ENCODE measurements around the gene FHIP1B.

GRCh38 chr11:6196396-6196795 lies 38.0 kb downstream of the FHIP1B start:
- TF ChIP-seq, protein P1, sequence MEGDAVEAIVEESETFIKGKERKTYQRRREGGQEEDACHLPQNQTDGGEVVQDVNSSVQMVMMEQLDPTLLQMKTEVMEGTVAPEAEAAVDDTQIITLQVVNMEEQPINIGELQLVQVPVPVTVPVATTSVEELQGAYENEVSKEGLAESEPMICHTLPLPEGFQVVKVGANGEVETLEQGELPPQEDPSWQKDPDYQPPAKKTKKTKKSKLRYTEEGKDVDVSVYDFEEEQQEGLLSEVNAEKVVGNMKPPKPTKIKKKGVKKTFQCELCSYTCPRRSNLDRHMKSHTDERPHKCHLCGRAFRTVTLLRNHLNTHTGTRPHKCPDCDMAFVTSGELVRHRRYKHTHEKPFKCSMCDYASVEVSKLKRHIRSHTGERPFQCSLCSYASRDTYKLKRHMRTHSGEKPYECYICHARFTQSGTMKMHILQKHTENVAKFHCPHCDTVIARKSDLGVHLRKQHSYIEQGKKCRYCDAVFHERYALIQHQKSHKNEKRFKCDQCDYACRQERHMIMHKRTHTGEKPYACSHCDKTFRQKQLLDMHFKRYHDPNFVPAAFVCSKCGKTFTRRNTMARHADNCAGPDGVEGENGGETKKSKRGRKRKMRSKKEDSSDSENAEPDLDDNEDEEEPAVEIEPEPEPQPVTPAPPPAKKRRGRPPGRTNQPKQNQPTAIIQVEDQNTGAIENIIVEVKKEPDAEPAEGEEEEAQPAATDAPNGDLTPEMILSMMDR (optimal IDR thresholded peaks at IDR 0.05 in 1 of 3, IDR thresholded peaks at IDR 0.05 in 1 of 3, conservative IDR thresholded peaks at IDR 0.05 in 1 of 3; ENCODE audit: extremely low read depth in 1 of 3, insufficient read depth in 2 of 3, low read length in 3 of 3): no peak
- TF ChIP-seq EZH2 (IDR thresholded peaks at IDR 0.05; ENCODE audit: low read length): no peak

Measured in keratinocyte (primary cell).